Activated T-helper 2 cell treated with anti-CD3 and anti-CD28 coated beads, Interferon-gamma antibody, Interleukin-2, Interleukin-4, amounts not matched to agents 10 μg/mL and 5 μg/mL and 100 μg/mL, durations not matched to agents 14 hours and 24 hours and 36 hours (primary cell): ENCODE data around the gene ZNF511. TPM values are rescaled to one million over a fixed set of nuclear protein-coding genes. Genes with fewer than 3 reads are reported as not detected.

Source experiments
- DNase-seq: peaks from one replicate; pipeline ENCODE4 v3.0.0; 2021; ENCODE audit warnings: low spot score
- H3K27ac Mint-ChIP-seq: one replicate; pipeline ENCODE4 v1.8.0; 2021; ENCODE audit warnings: mixed read lengths
- H3K27me3 Mint-ChIP-seq: one replicate; pipeline ENCODE4 v1.8.0; 2021; ENCODE audit warnings: low read depth, mixed read lengths
- H3K36me3 Mint-ChIP-seq: one replicate; pipeline ENCODE4 v1.8.0; 2021; ENCODE audit warnings: low read depth, mixed read lengths
- H3K4me1 Mint-ChIP-seq: one replicate; pipeline ENCODE4 v1.8.0; 2021; ENCODE audit warnings: low read depth, mixed read lengths
- H3K4me3 Mint-ChIP-seq: one replicate; pipeline ENCODE4 v1.8.0; 2021; ENCODE audit warnings: low read depth, mild to moderate bottlenecking, moderate library complexity, mixed read lengths
- H3K9me3 Mint-ChIP-seq: one replicate; pipeline ENCODE4 v1.8.0; 2021; ENCODE audit warnings: mixed read lengths
- intact Hi-C: fragments of 100-400 bp; cut with micrococcal nuclease; formaldehyde crosslinking; loops from one replicate; pipeline ENCODE4 v1.15.1; 2023
- total RNA-seq: library from RNA; stranded (reverse); gene quantifications from 2 replicates; pipeline ENCODE4 v1.2.3, GENCODE V29; 2022

ZNF511 gene
- total RNA-seq, 1 donor from 2014 or later: 89.7 TPM

- Mint-ChIP-seq H3K4me3 (no peak overlapping the region), H3K9me3 (no peaks in the 10 kb centered on the region), H3K27me3 (peaks cover 53% of the 10 kb centered on the region), H3K4me1 (no peaks in the 10 kb centered on the region), H3K27ac (no peak overlapping the region), H3K36me3 (no peaks in the 10 kb centered on the region)
- intact Hi-C loops: loop anchor here (5.0 kb wide), 2 partner anchors 64 to 194 kb away; partner anchors contain the start of gene MTG1
- DNase-seq: no peak
These were observed 19.1 kb downstream of the ZNF511 start for GRCh38 chr10:133327651-133328357.

- H3K36me3 Mint-ChIP-seq: no peaks in the 10 kb centered on the region
- H3K4me3 Mint-ChIP-seq: no peak overlapping the region
- no peak for DNase-seq
- no peaks in the 10 kb centered on the region for H3K9me3 Mint-ChIP-seq
- no peaks in the 10 kb centered on the region for H3K4me1 Mint-ChIP-seq
- H3K27ac Mint-ChIP-seq: no peak overlapping the region
- H3K27me3 Mint-ChIP-seq: peaks cover 60% of the 10 kb centered on the region
- intact Hi-C loops: loop anchor here (5.0 kb wide), 2 partner anchors 64 to 194 kb away; partner anchors contain the start of gene MTG1
These were observed 19.9 kb downstream of the ZNF511 start for GRCh38 chr10:133328358-133329343.

- Mint-ChIP-seq H3K9me3 (no peaks in the 10 kb centered on the region), H3K4me3 (peak overlapping the region; percentile 60), H3K36me3 (no peaks in the 10 kb centered on the region), H3K4me1 (no peaks in the 10 kb centered on the region), H3K27me3 (peaks cover 63% of the 10 kb centered on the region), H3K27ac (no peak overlapping the region)
- peak; percentile 76 for DNase-seq
- intact Hi-C loops: loop anchor here (5.0 kb wide), 2 partner anchors 63 to 193 kb away; partner anchors contain the start of gene MTG1
These were observed 20.9 kb downstream of the ZNF511 start for GRCh38 chr10:133329491-133330202.

- intact Hi-C loops: no loop called here
- H3K9me3 Mint-ChIP-seq: no peaks in the 10 kb centered on the region
These were observed 24.4 kb downstream of the ZNF511 start for GRCh38 chr10:133332936-133333699.

GRCh38 chr10:133334503-133335245 lies 26.0 kb downstream of the ZNF511 start:
- no peak for DNase-seq
- no peak overlapping the region for H3K27ac Mint-ChIP-seq
- H3K4me3 Mint-ChIP-seq: peak overlapping the region; percentile 76

More at GRCh38 chr10:133332936-133333699, 24.4 kb downstream of the ZNF511 start:
- no peak overlapping the region for H3K4me3 Mint-ChIP-seq
- H3K27me3 Mint-ChIP-seq: peaks cover 47% of the 10 kb centered on the region
- no peak overlapping the region for H3K27ac Mint-ChIP-seq
- no peak for DNase-seq
- peaks cover 2% of the 10 kb centered on the region for H3K4me1 Mint-ChIP-seq
- no peaks in the 10 kb centered on the region for H3K36me3 Mint-ChIP-seq

GRCh38 chr10:133335246-133336117 lies 26.8 kb downstream of the ZNF511 start:
- H3K27me3 Mint-ChIP-seq: peaks cover 36% of the 10 kb centered on the region
- H3K4me1 Mint-ChIP-seq: peaks cover 2% of the 10 kb centered on the region
- intact Hi-C loops: no loop called here
- peak; percentile 64 for DNase-seq
- H3K9me3 Mint-ChIP-seq: no peaks in the 10 kb centered on the region
- no peaks in the 10 kb centered on the region for H3K36me3 Mint-ChIP-seq
- peak overlapping the region; percentile 7 for H3K4me3 Mint-ChIP-seq
- no peak overlapping the region for H3K27ac Mint-ChIP-seq

More at GRCh38 chr10:133334503-133335245, 26.0 kb downstream of the ZNF511 start:
- Mint-ChIP-seq H3K27me3 (peaks cover 40% of the 10 kb centered on the region), H3K36me3 (no peaks in the 10 kb centered on the region), H3K9me3 (no peaks in the 10 kb centered on the region), H3K4me1 (peaks cover 2% of the 10 kb centered on the region)
- intact Hi-C loops: no loop called here

GRCh38 chr10:133336118-133336576 lies 27.4 kb downstream of the ZNF511 start:
- Mint-ChIP-seq H3K9me3 (no peaks in the 10 kb centered on the region), H3K36me3 (no peaks in the 10 kb centered on the region), H3K4me3 (no peak overlapping the region), H3K27me3 (peaks cover 31% of the 10 kb centered on the region), H3K4me1 (peaks cover 2% of the 10 kb centered on the region), H3K27ac (no peak overlapping the region)
- intact Hi-C loops: no loop called here
- no peak for DNase-seq

- peak; percentile 76 for DNase-seq
- intact Hi-C loops: no loop called here
- peaks cover 2% of the 10 kb centered on the region for H3K4me1 Mint-ChIP-seq
- no peaks in the 10 kb centered on the region for H3K9me3 Mint-ChIP-seq
- no peaks in the 10 kb centered on the region for H3K36me3 Mint-ChIP-seq
- H3K27me3 Mint-ChIP-seq: peaks cover 25% of the 10 kb centered on the region
- peak within 1 kb of the TSS; percentile 49 for H3K4me3 Mint-ChIP-seq
- H3K27ac Mint-ChIP-seq: no peak within 1 kb of the TSS
These were observed 28.1 kb downstream of the ZNF511 start, which contains the start of gene CALY for GRCh38 chr10:133336577-133337369. Gene CALY (minus strand): TSS chr10:133336896. CDS start chr10:133328989, 7,907 bp downstream.

- Mint-ChIP-seq H3K36me3 (no peaks in the 10 kb centered on the region), H3K4me1 (peaks cover 2% of the 10 kb centered on the region), H3K4me3 (no peak overlapping the region), H3K27ac (no peak overlapping the region), H3K27me3 (peaks cover 19% of the 10 kb centered on the region), H3K9me3 (no peaks in the 10 kb centered on the region)
- intact Hi-C loops: no loop called here
- DNase-seq: no peak
These were observed 28.6 kb downstream of the ZNF511 start for GRCh38 chr10:133337370-133337725.
